ENCODE data around the gene C11orf21.

The C11orf21 gene

DNA sequence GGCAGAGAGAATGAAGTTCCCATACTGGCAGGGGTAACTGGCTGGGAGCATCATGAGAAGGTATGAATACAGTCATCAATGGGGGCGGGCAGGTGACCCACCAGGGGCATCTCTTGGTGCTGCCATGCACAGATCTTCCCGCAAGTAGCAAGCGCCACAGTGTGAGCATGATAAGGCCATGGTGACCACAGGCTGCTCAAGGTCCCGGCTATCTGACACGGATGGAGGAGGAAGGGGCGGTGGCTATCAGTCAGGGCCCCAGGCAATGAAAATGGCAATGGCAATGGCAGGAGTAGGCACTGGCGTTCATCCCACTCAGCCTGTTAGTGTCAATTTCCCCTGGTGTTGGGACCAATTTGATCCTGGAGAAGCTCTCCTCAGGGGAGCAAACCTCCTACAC is 53.0 kb downstream of the C11orf21 start:
- Histone ChIP-seq H3K27me3 (ENCODE audit: low read depth, low read length) (no peaks in the 10 kb centered on the region), H3K36me3 (ENCODE audit: control insufficient read depth in 1 of 2, insufficient read depth in 2 of 2, low read length in 2 of 2) (no peaks in the 10 kb centered on the region), H3K9me3 (ENCODE audit: control insufficient read depth in 1 of 2, low read length in 2 of 2) (no peaks in the 10 kb centered on the region), H3K27ac (ENCODE audit: low read length) (no peak overlapping the region), H3K4me3 (ENCODE audit: low read depth in 1 of 2, low read length in 2 of 2) (no peak overlapping the region), H3K4me1 (ENCODE audit: control insufficient read depth in 1 of 2, insufficient read depth in 2 of 2, low read length in 2 of 2) (no peaks in the 10 kb centered on the region)

DNA sequence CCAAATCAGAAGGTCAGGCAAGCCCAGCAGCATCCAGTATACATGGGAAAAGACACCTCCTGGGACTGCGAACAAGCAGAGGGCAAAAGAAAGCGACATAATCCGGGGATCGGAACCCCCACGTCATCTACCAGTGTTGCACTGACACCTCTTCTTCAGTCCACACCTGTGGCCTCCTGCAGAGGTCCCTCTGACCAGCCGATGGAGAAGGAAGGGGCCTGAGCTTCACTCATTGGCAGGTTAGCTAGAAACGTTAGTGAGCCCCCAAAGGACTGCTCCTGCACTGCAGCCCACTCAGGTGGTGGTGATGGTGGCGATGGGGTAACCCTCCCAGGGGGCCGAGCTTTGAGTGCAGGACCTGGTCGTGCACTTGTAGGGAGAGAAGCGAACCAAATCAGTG is 53.5 kb downstream of the C11orf21 start:
- Histone ChIP-seq H3K4me1 (ENCODE audit: control insufficient read depth in 1 of 2, insufficient read depth in 2 of 2, low read length in 2 of 2) (no peaks in the 10 kb centered on the region), H3K4me3 (ENCODE audit: low read depth in 1 of 2, low read length in 2 of 2) (no peak overlapping the region), H3K9me3 (ENCODE audit: control insufficient read depth in 1 of 2, low read length in 2 of 2) (no peaks in the 10 kb centered on the region), H3K27ac (ENCODE audit: low read length) (no peak overlapping the region), H3K27me3 (ENCODE audit: low read depth, low read length) (no peaks in the 10 kb centered on the region), H3K36me3 (ENCODE audit: control insufficient read depth in 1 of 2, insufficient read depth in 2 of 2, low read length in 2 of 2) (no peaks in the 10 kb centered on the region)

DNA sequence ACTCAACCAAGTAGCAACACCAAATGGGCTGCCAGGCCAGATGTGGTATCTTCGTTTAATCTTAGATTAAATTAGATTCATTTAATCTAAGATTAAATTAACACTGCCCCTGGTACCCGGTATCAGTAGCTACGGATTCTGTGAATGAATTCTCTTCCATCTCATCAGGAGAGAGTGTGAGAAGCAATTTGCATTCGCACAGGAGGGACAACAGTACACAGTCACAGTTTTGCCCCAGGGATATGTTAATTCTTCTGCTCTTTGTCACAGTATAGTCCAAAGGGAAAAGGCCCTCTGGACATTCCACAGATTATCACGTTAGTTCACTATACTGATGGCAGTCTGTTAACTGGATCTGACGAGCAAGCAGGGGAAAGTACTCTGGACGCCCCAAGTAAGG is 54.2 kb downstream of the C11orf21 start:
- peaks cover 2 to 6% of the 10 kb centered on the region in 2 donors for H3K9me3 ChIP-seq (ENCODE audit: control insufficient read depth in 1 of 2, low read length in 2 of 2)
- H3K4me3 ChIP-seq (ENCODE audit: low read depth in 1 of 2, low read length in 2 of 2), result no peak overlapping the region
- no peak overlapping the region for H3K27ac ChIP-seq (ENCODE audit: low read length)
- no peaks in the 10 kb centered on the region for H3K4me1 ChIP-seq (ENCODE audit: control insufficient read depth in 1 of 2, insufficient read depth in 2 of 2, low read length in 2 of 2)
- no peaks in the 10 kb centered on the region for H3K36me3 ChIP-seq (ENCODE audit: control insufficient read depth in 1 of 2, insufficient read depth in 2 of 2, low read length in 2 of 2)
- no peaks in the 10 kb centered on the region for H3K27me3 ChIP-seq (ENCODE audit: low read depth, low read length)

Data from muscle layer of duodenum (tissue), 2 donors.